GM19463 (cell line): ENCODE results near the gene IGFL4.
"Not testable (repeated sequence)": the region's sequence is repeated elsewhere in the genome, so short reads cannot be mapped to it uniquely, and the experiment has no call there.

Experiments used
- ATAC-seq: cut with Tn5 transposase; IDR thresholded peaks from one replicate; pipeline ENCODE4 v1.9.1; 2021; ENCODE audit warnings: mild to moderate bottlenecking, moderate library complexity; ENCODE audit not compliant: unreplicated experiment

Gene IGFL4

DNA sequence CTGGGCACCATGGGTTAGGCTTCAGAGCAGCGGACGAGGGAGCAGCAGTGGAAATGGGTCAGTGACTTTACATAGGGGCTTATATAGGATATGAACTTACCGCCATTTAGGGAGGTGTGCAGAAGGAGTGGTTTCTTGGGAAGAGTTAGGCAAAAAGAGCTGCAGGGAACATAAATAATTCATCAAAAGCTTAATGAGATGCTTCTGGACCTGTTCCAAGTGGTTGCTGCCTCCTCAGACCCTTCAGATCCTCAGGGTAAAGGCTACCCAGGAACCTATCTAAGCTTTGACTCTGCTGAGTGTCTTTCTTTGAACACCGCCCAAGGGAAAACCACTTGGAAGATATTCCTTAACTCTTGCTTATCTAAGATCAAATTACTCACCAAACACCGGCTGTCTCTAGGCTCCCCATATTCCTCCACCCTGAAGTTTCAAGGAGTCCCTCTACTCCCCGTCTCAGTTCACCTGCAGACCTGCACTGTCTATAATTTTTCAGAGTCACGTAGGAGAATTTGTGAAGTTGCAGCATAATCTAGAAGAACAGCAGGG is at the start of gene IGFL4:
Gene IGFL4 (minus strand): TSS at position 51 of the 549 bp plus-strand sequence. CDS start 40 bp downstream, at position 11.
- ATAC-seq = no peak

DNA sequence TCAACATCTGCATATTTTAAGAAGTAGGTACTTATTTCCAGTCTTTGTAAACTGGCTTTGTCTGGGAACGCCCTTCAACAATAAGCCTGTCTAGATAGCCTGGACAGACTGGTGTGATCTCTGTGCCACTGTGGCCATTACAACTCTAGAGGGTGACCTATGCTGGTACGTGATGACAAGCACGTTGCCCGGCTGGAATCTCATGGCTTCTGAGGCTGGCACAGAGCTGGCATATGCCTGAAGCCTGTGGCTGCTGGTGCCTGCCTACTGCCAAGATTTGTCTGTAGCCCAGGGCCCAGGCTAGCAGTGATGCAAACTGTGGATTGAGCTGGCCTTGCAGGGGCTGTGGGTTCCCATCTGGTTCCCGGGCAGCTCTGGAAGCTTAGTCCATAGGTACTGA is 49.6 kb upstream of the IGFL4 start:
- no peak for ATAC-seq

DNA sequence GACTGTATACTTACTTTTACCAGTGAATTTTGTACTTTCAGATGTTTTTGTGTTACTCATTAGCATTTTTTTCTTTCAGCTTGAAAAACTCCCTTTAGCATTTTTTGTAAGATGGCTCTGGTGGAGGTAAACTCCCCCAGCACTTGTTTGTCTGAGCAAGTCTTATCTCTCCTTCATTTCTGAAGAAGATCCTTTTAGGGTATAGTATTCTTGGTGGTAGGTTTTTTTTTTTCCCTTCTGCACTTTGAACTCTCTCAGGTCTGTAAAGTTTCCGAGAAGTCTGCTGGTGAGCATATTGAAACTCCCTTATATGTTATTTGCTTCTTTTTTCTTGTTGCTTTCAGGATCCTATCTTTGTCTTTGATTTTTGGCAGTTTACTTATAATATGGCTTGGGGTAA is 48.6 kb upstream of the IGFL4 start:
- no peak for ATAC-seq

DNA sequence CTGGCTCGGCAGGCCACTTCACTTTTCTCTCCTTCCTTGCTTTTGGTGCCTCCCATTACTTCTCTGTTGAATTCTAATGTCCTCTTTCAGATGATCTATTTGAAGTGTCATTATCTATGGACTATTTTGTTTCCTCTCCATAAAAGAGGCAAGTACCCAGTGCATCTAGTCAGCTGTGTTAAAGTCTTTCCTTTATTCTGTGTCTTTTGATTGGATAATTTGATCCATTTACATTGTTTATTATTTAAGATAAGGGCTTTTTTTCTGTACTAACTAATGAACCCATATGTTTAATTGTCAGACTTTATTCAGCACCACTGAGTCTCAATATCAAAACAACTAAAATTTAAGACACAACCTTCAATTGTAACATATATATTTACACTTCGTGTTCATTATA is 47.3 kb upstream of the IGFL4 start:
- ATAC-seq = no peak

DNA sequence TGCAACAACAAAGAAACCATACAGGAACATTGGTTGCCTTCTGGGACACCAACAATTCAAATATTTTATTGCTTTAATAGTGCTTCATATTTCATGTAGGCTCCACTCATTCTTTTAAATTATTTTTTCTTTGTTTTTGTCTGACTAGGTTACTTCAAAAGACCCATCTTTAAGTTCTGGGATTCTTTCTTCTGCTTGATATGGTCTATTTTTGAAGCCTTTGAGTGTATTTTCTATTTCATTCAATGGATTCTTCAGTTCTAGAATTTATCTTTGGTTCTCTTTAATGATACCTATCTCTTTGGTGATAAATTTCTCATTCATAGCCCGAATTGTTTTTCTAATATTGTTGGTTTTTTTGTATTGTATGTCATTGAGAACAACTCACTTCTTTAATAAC is 45.1 kb upstream of the IGFL4 start:
- ATAC-seq = no peak

DNA sequence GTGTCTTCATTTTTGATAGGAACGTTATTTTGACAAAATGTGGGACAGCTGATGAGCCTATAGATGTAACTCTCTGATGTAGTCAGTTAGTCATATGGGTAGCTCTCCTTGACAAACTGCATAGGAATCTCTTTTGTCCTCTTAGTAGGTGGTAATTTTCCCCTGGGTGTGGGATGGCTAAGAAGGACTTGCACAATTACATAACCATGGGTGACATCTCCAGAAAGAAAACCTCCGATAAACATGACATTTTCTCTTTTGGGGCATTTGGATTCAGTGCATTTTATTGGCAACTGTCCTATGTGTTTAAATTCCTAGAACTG is 41.9 kb upstream of the IGFL4 start:
- ATAC-seq = no peak

DNA sequence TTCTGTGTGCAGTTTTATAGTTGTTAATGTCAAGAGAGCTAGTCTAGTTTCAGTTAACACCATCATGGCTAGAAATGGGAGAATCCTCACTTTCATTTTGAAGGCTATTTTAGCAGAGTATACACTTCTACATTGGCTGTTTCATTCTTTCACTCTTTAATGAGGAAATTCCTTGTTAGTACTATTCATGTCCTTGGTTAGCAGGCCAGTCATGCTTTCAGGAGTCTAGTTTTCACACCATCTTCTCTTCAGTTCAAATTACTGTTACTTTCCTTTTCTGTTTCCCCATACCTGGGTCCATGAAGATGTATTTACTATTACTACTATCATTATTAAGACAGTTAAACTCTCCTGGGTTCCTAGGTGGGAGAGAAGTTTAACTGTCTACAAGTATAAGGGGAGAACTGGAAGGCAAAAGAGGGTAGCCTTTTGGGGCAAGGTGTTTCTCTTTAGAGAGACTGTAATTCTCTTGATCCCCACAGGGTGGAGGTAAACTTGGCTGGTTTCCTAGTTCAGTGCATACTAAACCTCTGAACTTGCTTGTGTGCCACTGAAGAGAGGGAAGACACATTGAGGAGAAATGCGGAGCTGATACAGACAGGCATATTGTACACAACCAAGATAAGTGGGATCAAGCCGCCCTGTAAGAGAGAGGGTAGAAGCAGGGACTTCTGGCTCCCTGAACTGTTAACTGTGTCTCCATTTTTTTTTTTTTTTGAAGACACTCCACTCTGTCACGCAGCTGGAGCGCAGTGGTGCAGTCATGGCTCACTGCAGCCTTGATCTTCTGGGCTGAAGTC is 41.3 kb upstream of the IGFL4 start:
- no peak for ATAC-seq

DNA sequence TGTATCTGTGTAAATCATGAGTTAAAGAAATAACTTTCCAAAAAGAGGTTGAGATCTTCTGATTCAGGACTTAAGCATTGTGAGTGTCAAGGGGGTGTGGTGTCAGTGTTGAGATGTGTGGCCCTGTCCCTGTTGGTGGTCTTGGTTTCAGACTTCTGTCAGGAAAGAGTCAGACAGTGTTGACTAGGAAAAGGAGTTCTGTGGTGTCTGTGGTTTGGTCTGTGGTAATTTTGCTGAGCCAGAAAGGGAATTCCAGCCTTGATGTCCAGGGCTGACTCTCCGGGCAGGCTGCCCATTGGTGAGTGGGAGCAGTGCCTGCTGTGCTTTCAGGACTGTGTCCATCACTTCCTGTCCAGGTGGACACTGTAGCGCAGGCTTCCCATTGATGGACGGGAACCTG is 39.8 kb upstream of the IGFL4 start:
- no peak for ATAC-seq

DNA sequence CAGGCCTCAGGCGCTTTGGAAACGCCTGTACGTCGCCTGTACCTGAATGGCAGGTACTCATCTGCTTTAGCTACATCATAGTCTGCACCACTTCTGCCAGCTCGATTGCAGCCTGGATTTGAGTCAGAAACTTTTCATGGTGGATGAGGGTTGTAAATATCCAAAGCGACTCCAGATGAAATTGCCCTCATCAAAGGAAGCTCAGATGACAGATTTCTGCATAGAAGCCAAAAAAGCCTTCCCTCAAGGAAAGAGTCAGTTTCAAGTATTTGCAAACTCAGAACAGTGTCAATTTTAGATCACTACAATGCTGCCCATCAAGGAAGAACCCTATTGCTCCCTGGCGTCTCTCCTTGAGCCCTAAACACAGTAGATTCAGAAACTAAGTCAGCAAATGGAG is 38.8 kb upstream of the IGFL4 start:
- no peak for ATAC-seq

DNA sequence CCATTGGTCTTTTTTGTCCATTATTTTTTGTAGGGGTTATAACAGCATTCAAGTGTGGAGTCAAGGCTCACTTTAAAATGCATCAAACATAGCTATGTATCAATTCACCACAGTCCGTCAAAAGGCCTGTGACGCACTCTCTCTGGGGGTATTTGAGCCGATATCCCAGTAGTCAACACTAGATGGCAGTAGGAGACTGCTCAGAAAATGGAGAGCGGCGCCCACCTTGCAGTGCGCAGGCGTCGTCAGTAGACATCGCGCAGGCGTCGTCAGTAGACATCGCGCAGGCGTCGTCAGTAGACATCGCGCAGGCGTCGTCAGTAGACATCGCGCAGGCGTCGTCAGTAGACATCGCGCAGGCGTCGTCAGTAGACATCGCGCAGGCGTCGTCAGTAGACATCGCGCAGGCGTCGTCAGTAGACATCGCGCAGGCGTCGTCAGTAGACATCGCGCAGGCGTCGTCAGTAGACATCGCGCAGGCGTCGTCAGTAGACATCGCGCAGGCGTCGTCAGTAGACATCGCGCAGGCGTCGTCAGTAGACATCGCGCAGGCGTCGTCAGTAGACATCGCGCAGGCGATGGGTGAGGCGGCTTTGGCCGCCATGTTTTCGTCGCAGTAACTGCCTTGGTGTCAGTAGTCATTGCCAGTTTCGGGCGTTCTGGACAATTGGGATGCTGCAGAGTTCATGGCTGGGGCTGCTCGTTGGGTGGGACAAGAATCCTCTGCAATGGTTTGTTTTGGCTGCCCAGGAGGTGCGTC is 38.0 kb upstream of the IGFL4 start:
- ATAC-seq = not testable (repeated sequence)

DNA sequence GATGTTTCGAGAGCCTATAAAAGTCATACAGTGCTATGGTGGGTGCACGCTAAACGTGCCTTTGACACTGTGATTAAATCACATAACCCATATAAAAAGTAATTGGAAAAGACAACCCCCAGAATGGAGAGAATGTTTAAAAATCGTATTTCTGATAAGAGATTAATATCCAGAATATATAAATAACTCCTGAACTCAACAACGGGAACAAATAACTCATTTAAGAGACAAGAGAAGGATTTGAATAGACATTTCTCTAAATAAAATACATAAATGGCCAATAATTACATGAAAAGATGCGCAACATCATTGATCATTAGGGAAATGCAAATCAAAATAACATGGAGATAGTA is 37.0 kb upstream of the IGFL4 start:
- no peak for ATAC-seq

DNA sequence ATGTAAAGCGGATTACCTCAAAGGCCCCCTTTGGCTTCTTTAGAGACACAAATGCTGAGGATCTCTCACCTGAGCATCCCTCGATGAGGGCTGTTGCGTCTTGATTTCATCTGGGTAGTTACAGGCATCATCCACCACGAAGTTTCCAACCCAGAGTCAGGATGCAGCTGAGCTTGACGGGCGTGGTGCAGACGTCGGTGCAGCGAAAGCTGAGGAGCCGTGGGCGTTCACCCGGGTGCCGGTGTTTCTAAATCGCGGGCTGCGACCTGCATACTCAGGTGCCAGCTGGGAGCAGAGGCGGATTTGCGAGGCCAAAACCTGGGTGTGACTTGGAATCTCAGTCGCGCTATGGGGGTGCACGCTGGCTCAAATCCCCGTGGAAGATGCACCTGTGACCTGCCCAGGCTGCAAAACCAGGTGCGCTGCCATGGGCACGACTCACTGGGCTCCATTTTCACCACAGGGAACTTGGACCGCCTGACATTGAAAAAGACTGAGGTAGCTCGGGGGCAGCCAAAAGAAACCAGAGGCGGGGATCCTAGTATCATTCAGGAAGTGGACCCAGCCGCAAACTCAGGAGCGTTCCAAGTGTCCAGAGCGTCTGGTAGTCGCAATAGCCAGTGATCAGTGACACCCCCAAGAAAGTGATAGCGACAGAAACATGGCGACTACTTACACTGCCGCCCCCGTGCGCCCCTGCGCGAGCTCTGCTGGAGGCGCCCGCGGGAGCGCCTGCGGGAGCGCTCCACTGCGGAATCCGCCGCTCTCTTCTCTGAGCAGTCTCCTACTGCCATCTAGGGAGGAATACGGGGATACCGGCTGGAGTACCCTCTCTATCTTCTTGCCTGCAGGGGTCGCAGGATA is 36.4 kb upstream of the IGFL4 start:
- no peak for ATAC-seq

DNA sequence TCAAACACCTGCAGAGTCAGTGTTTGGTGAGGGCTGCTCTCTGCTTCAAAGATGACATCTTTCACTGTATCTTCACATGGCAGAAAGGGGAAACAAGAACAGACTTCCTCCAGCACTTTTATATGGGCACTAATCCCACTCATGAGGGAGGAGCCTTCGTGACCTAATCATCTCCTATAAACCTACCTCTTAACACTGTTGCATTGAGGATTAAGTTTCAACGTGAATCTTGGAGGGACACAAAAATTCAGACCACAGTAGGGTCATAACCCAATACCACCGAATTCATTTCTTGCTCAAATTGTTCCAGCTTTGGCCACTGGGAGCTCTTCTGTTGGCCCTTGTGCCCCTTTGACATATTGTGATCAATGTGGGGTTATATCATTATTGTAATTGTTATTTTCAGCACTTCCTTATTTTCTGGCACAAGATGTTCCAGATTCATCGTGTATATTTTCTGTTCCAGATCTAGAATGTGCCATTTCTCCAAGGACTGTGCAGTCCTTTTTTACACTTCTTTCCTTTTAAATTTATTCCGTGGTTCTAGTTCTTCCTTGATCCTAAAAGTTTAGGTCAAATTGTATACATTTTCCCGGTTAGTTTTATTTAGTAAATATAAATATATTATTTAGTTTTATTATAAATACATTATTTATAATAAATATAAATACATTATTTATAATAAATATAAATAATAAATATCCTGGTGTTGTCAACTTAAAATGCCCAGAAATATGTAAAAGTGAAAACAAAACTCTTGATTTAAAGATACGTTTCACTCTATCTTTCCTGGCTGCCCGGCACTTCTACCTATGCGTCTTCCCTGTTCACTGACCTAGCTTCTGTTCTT is 35.5 kb upstream of the IGFL4 start:
- no peak for ATAC-seq

DNA sequence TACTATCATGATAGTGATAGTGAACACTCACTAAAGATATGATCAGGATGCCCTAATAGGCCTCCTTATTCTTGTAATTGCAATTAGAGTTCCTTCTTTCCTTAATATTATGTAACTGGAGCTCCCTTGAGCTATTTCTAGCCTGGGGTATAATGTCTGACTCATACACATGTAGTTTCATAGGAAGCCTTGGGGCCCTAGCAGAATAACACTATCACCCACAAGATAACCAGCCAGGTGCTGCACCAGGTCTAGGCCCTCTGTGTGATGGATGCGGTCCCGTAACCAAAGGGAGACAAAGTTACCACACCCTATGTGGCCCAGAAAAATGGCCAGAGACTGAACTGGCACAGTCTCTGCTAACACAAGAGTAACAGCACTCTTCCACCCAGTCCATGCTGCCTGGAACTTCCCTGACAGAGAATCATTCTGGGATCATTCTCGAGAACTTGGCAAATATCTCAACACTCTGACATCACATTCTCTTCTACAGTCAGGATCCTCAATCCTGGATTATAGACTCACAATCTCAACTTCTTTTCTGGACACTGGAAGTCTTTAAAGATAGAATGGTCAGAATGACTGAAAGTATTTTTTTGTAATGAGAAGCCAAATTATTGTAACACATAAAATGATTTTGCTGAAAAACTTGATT is 32.6 kb upstream of the IGFL4 start:
- no peak for ATAC-seq

DNA sequence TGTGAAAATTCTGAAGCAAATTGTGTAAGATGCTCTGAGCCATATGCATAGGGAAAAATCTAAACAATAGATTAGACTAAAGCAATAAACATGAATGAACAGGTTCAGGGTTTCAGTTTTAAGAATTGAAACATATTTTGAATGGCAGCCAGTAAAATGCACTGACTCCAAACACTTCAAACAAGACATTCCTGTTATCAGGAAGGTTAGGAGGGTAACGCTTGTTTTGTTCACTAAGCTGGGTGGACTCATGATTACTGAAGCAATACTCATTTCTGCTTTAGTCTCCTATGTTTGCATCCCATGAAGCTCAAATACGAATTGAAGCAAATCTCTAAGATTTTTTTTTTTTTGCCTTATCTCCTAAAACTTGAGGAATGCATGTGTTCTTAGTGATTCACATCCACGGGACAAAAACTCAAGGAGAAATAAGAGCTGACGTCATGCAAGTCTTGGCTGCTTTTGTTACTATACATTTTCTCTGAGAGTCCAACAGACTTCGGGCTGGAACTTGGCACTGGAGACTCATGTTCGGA is 29.1 kb upstream of the IGFL4 start:
- no peak for ATAC-seq

DNA sequence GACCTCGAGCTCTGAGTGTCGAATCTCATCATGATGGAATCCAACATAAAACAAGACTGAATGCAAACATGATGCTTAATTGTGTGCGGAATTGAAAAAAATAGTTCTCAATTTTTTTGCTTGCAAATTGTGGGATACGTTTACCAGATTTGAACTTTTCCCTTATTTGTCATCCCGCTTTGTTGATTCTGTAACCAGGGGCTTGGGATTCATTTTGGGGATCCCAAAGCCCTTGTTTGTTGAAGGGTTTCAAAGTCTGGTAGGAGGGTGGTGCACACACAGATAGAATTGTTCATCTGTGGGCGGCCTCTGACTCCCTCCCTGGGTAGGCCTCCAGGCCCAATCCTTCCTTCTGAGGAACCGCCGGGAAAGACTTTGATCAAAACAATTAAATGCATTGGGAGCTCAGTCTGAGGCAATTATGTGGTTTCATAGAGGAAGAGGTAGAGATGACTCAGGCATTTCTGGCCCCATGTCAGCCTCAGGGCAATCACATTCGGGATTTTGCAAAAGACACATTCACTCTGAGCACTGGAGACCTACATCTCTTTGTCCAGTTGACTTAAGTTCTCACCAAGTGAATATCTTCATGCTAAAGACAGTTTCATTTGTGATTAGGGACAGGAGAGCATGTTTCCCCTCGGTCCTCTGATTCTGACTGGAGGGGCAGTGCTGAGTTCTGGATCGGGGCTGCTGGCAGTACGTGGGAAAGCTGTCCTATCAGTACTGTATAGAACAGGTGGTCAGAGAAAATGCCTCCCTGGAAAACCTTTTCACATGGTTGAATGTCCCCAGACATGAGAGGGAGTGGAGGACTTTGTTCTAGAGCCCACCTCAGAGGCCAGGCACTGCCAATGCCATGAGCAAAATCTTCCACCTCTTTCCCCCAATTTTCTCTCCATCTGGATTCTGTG is 27.8 kb upstream of the IGFL4 start:
- no peak for ATAC-seq

DNA sequence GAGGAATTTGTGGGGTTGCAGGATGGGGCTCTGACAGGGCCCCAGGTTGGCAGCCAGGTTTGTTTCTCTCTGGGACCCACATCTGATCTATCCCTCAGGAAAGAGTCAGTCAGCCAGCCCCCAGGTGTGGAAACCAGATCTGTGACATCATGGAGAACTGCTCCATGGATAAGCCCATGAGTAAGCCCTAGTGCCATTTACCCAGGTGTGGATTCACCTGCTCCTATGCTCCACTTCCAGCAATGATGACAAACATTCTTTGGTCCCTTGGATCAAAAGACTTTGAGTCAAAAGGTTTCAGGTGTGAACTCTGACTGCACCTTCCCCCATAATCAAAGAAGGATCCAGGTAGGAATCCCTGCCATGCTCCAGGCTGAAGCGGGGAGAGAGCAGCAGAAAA is 26.9 kb upstream of the IGFL4 start:
- no peak for ATAC-seq

DNA sequence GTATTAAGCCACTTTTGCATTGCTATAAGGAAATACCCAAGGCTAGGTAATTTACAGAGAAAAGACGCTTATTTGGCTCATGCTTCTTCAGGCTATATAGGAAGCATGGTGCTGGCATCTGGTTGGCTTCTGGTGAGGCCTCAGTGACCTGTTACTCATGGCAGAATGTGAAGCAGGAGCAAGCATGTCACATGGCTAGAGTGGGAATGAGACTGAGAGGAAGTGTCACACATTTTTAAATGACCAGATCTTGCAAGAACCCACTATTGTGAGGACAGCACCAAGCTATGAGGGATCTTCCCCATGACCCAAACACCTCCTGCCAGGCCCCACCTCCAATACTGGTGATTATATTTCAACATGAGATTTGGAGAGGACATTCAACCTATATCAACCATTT is 25.7 kb upstream of the IGFL4 start:
- no peak for ATAC-seq
